SKM-1 treated with dmso at 0.1 percent for 144 hours (cell line): ENCODE results near the gene PLAAT3.
A peak's percentile ranks its signal among the peaks of the same experiment; 100 is the strongest.
"Not testable (repeated sequence)": the region's sequence is repeated elsewhere in the genome, so short reads cannot be mapped to it uniquely, and the experiment has no call there.

ENCODE experiments used
- DNase-seq: peaks from one replicate; lab custom pipeline; 2025; ENCODE audit not compliant: unreplicated experiment; lab: John Stamatoyannopoulos, UW

Gene PLAAT3

GRCh38 chr11:63614136-63614671, at the start of gene PLAAT3:
PLAAT3 (minus strand) TSS chr11:63614433; CDS start chr11:63614014, 419 bp downstream.
- DNase-seq, result no peak

- no peak for DNase-seq
Measured at GRCh38 chr11:63663809-63664208, 49.6 kb upstream of the PLAAT3 start.

GRCh38 chr11:63660972-63661371, 46.7 kb upstream of the PLAAT3 start:
- no peak for DNase-seq

GRCh38 chr11:63652671-63653070, 38.4 kb upstream of the PLAAT3 start:
- DNase-seq, result no peak

- DNase-seq, result no peak
Measured at GRCh38 chr11:63643205-63643604, 29.0 kb upstream of the PLAAT3 start.

- no peak for DNase-seq
Measured at GRCh38 chr11:63641727-63642126, 27.5 kb upstream of the PLAAT3 start.

- DNase-seq, result peak; percentile 41
Measured at GRCh38 chr11:63639199-63639832, 25.1 kb upstream of the PLAAT3 start.

GRCh38 chr11:63638436-63638835, 24.2 kb upstream of the PLAAT3 start:
- DNase-seq, result not testable (repeated sequence)

- peak; percentile 41 for DNase-seq
Measured at GRCh38 chr11:63635762-63636465, 21.7 kb upstream of the PLAAT3 start.

GRCh38 chr11:63629426-63629825, 15.2 kb upstream of the PLAAT3 start:
- DNase-seq, result no peak

- DNase-seq, result no peak
Measured at GRCh38 chr11:63623513-63624140, 9.4 kb upstream of the PLAAT3 start.

- DNase-seq, result no peak
Measured at GRCh38 chr11:63622323-63622722, 8.1 kb upstream of the PLAAT3 start.

- peak; percentile 82 for DNase-seq
Measured at GRCh38 chr11:63621071-63621470, 6.8 kb upstream of the PLAAT3 start.

GRCh38 chr11:63619967-63620366, 5.7 kb upstream of the PLAAT3 start:
- DNase-seq, result no peak

GRCh38 chr11:63617686-63618085, 3.5 kb upstream of the PLAAT3 start:
- DNase-seq, result peak; percentile 16

GRCh38 chr11:63616953-63617352, 2.7 kb upstream of the PLAAT3 start:
- DNase-seq, result no peak

- DNase-seq, result no peak
Measured at GRCh38 chr11:63613517-63614135, 607 bp downstream of the PLAAT3 start.

- DNase-seq, result no peak
Measured at GRCh38 chr11:63612181-63612580, 2.1 kb downstream of the PLAAT3 start.

- no peak for DNase-seq
Measured at GRCh38 chr11:63611395-63611747, 2.9 kb downstream of the PLAAT3 start.

GRCh38 chr11:63610604-63611394, 3.4 kb downstream of the PLAAT3 start:
- no peak for DNase-seq
